ENCODE measurements around the gene TPCN2. TPM values are rescaled to one million over a fixed set of nuclear protein-coding genes. Genes with fewer than 3 reads are reported as not detected.

Gene TPCN2
- total and polyA plus RNA-seq, 4 donors, result 1.5 to 27.9 (median 23.3) TPM

DNA sequence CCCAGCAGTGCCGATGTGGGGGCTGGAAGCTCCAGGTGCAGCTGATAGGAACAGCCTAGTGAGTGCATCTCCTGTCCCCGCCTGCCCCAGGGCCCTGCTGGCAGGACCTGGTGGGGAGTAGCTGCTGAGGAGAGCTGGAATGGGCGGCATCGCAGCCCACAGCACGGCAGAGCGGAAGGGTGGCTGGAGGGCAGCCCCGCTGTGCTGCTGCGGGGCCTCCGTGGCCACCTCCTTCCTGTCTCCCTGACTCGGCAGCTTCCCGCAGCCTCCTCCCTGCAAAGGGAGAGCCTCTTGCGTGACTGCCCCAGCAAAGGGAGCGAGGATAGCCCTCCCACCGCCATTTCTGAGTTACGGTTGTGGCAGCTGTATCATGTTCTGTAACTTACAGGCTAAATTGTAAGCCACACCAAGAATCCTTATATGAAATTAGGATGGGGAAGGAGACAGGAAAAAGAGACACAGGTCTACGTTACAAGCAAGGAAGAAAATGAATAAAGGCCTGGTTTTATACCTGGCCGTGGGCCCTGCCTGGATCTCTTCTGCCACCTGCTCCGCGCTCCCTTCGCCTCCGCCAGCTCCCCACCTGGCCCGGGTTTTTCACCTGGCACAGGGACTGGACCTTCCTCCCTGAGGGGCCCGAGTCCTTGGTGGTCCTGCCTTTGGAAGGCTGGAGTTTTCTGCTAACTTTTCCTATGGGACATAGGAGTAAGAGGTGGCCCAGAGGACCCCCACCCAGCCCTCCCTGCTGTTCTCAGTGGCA is 10.0 kb downstream of the TPCN2 start:
- no peak for DNase-seq
- H3K27ac ChIP-seq (ENCODE audit: low read depth in 1 of 2, low read length in 2 of 2), result no peak overlapping the region
- ATAC-seq (ENCODE audit: low FRiP score), result no peak
- peaks cover 0 to 4% of the 10 kb centered on the region in 2 donors for H3K36me3 ChIP-seq (ENCODE audit: control insufficient read depth in 1 of 2, insufficient read depth in 2 of 2, low read length in 1 of 2)
- no peaks in the 10 kb centered on the region for H3K4me1 ChIP-seq (ENCODE audit: control insufficient read depth in 1 of 2, insufficient read depth in 2 of 2, low read length in 2 of 2)
- intact Hi-C loops (cut with DNase I), result no loop called here
- H3K9me3 ChIP-seq (ENCODE audit: control insufficient read depth, low read length), result no peaks in the 10 kb centered on the region
- no peak overlapping the region for H3K4me3 ChIP-seq (ENCODE audit: low read length in 2 of 2)
- 92 to 94% methylated on average over 23 of the region's 23 CpGs for WGBS, 2 donors
- H3K27me3 ChIP-seq (ENCODE audit: control insufficient read depth in 1 of 2, insufficient read depth in 2 of 2, low read length in 1 of 2), result no peaks in the 10 kb centered on the region

DNA sequence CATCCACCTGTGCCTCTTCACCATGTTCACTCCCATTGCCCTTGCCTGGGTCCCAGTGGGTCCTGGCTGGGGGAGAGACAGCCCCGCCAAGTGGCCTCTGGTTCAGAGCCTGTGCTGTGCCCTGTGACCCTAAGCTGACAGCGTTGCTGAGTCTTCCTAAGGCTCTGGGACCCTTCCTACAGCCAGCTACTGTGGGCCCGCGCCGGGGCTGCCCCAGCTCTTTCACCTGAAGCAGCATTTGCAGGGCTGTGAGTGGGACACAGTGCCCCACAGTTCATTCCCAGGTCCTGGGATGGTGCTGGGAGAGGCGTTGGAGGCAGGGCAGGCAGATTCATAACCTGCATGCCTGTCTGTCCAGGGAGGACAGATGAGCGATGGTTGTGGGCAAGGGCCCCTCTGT is 10.7 kb downstream of the TPCN2 start:
- Histone ChIP-seq H3K36me3 (ENCODE audit: control insufficient read depth in 1 of 2, insufficient read depth in 2 of 2, low read length in 1 of 2) (peaks cover 0 to 4% of the 10 kb centered on the region in 2 donors), H3K9me3 (ENCODE audit: control insufficient read depth, low read length) (no peaks in the 10 kb centered on the region), H3K4me1 (ENCODE audit: control insufficient read depth in 1 of 2, insufficient read depth in 2 of 2, low read length in 2 of 2) (no peaks in the 10 kb centered on the region), H3K27ac (ENCODE audit: low read depth in 1 of 2, low read length in 2 of 2) (no peak overlapping the region), H3K4me3 (ENCODE audit: low read length in 2 of 2) (no peak overlapping the region), H3K27me3 (ENCODE audit: control insufficient read depth in 1 of 2, insufficient read depth in 2 of 2, low read length in 1 of 2) (no peaks in the 10 kb centered on the region)
- intact Hi-C loops (cut with DNase I), result no loop called here
- DNase-seq, result no peak
- WGBS, 2 donors, result 92 to 94% methylated on average over 7 of the region's 7 CpGs
- no peak for ATAC-seq (ENCODE audit: low FRiP score)

DNA sequence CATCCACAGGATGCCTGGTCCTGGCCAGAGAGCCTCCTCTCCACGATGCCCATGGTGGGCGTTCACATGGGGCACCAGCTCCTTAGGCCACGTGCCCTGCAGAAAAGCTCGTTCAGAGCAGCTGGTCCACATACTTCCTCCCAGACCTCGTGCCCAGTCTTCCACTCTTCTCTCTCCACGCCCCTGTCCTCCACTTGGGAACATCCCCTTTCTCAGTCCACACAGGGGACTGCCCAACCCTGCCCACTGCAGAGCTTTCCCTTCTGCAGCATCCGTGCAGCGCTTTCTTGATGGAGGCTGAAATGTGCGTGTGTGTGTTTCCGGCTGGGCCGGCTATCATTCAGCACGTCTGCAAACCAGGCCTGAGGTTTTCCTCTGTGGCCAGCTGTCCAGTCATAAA is 11.3 kb downstream of the TPCN2 start:
- Histone ChIP-seq H3K9me3 (ENCODE audit: control insufficient read depth, low read length) (no peaks in the 10 kb centered on the region), H3K27ac (ENCODE audit: low read depth in 1 of 2, low read length in 2 of 2) (no peak overlapping the region), H3K4me3 (ENCODE audit: low read length in 2 of 2) (no peak overlapping the region), H3K4me1 (ENCODE audit: control insufficient read depth in 1 of 2, insufficient read depth in 2 of 2, low read length in 2 of 2) (no peaks in the 10 kb centered on the region), H3K36me3 (ENCODE audit: control insufficient read depth in 1 of 2, insufficient read depth in 2 of 2, low read length in 1 of 2) (peaks cover 0 to 1% of the 10 kb centered on the region in 2 donors), H3K27me3 (ENCODE audit: control insufficient read depth in 1 of 2, insufficient read depth in 2 of 2, low read length in 1 of 2) (no peaks in the 10 kb centered on the region)
- intact Hi-C loops (cut with DNase I), result no loop called here
- 85 to 86% methylated on average over 12 of the region's 12 CpGs for WGBS, 2 donors
- DNase-seq (no peak), ATAC-seq (ENCODE audit: low FRiP score) (no peak)

DNA sequence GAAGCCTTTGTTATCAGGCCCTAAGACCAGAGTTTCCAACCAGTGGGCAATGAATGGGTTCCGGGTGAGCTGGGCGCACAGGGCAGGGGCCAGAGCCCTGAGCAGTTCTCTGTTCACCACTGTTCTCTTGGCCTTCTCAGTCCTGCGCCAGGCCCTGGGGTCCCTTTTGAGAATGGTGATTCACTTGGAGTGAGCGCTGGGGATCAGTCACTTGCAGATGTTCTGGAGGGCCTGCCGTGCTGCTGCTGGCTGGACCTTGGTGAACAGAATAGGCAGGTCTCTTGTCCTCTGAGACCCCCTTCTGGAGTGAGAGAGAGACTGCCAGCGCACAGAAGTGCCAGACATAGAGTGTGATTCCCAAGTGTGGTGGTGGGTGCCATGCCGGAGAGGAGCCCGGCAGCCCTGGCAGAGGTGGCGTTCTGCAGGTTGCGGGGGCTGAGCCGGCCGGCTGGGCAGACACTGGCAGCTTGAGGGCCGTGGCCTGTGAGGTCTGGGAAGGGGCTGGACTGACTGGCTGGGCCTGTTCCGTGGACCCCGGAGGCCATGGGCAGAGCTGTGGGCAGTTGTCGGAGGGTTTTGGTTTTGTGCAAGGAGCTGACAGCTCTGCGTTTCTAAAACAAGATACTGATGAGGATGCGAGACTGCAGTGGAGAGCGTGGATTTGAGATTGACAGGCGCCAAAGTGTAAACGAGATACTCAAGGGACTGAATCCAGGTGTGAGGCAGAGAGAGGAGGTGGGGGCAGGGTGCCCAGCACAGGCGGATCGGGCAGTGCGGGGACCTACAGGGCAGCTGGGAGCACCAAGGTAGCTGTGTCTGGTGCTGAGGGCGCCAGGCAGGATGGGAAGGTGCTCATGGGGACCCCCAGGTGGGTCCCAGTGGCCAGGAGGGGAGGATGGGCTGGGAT is 12.3 kb downstream of the TPCN2 start:
- DNase-seq, result no peak
- Histone ChIP-seq H3K4me3 (ENCODE audit: low read length in 2 of 2) (no peak overlapping the region), H3K4me1 (ENCODE audit: control insufficient read depth in 1 of 2, insufficient read depth in 2 of 2, low read length in 2 of 2) (no peaks in the 10 kb centered on the region), H3K27ac (ENCODE audit: low read depth in 1 of 2, low read length in 2 of 2) (no peak overlapping the region), H3K27me3 (ENCODE audit: control insufficient read depth in 1 of 2, insufficient read depth in 2 of 2, low read length in 1 of 2) (no peaks in the 10 kb centered on the region), H3K9me3 (ENCODE audit: control insufficient read depth, low read length) (no peaks in the 10 kb centered on the region), H3K36me3 (ENCODE audit: control insufficient read depth in 1 of 2, insufficient read depth in 2 of 2, low read length in 1 of 2) (peaks cover 0 to 1% of the 10 kb centered on the region in 2 donors)
- ATAC-seq (ENCODE audit: low FRiP score), result no peak
- intact Hi-C loops (cut with DNase I), result no loop called here
- WGBS, 2 donors, result 88% methylated on average over 25 of the region's 25 CpGs

DNA sequence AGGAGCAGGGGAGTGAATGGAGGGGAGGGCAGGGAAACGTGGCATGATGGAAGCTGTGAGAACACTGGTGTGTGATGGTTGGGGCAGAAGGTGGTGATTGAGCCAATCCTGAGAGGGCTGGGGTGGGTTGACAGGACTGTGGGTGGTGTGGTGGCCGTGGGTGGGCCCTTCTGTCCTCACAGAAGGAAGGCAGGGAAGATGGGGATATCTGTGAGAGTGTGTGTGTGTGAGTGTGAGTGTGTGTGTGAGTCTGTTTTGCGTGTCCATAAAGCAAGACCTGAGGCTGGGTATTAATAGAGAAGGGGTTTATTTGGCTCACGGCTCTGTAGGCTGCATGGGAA is 13.0 kb downstream of the TPCN2 start:
- H3K9me3 ChIP-seq (ENCODE audit: control insufficient read depth, low read length), result no peaks in the 10 kb centered on the region
- no peaks in the 10 kb centered on the region for H3K27me3 ChIP-seq (ENCODE audit: control insufficient read depth in 1 of 2, insufficient read depth in 2 of 2, low read length in 1 of 2)
- peaks cover 0 to 1% of the 10 kb centered on the region in 2 donors for H3K36me3 ChIP-seq (ENCODE audit: control insufficient read depth in 1 of 2, insufficient read depth in 2 of 2, low read length in 1 of 2)
- DNase-seq (no peak), ATAC-seq (ENCODE audit: low FRiP score) (no peak)
- 68 to 75% methylated on average over 4 of the region's 4 CpGs for WGBS, 2 donors
- no peaks in the 10 kb centered on the region for H3K4me1 ChIP-seq (ENCODE audit: control insufficient read depth in 1 of 2, insufficient read depth in 2 of 2, low read length in 2 of 2)
- intact Hi-C loops (cut with DNase I), result no loop called here
- H3K27ac ChIP-seq (ENCODE audit: low read depth in 1 of 2, low read length in 2 of 2), result no peak overlapping the region
- H3K4me3 ChIP-seq (ENCODE audit: low read length in 2 of 2), result no peak overlapping the region

DNA sequence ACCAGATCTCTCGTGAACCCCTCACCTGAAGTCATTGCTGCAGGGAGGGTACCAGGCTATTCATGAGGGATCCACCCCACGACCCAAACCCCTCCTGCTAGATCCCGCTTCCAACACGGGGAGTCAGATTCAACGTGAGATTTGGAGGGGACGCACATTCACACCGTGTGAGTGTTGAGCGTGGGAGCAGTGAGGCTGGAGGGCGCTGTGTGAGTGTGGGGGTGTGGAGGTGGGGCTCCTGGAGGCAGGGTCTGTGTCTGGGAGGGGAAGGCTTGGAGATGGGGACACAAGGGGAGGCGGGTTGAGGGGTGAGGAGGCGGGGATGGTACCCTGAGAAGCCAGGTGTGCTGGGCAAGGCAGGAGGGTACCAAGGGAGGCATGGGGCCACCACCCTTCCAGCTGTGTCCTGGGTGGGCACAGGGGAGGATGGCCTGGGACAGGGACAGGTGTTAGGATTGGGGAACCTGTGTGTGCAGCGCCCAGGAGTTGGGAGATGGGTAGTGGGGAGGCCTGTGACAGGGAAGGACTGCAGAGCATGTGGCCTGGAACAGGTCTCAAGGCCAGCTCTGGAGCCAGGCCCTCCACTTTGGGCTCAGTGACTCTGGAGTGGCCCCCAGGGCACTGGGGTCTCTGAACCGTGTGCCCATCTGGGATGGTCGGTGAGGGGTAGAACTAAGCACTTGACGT is 13.6 kb downstream of the TPCN2 start:
- Histone ChIP-seq H3K27me3 (ENCODE audit: control insufficient read depth in 1 of 2, insufficient read depth in 2 of 2, low read length in 1 of 2) (no peaks in the 10 kb centered on the region), H3K27ac (ENCODE audit: low read depth in 1 of 2, low read length in 2 of 2) (no peak overlapping the region), H3K36me3 (ENCODE audit: control insufficient read depth in 1 of 2, insufficient read depth in 2 of 2, low read length in 1 of 2) (peaks cover 0 to 1% of the 10 kb centered on the region in 2 donors), H3K4me3 (ENCODE audit: low read length in 2 of 2) (no peak overlapping the region), H3K4me1 (ENCODE audit: control insufficient read depth in 1 of 2, insufficient read depth in 2 of 2, low read length in 2 of 2) (no peaks in the 10 kb centered on the region), H3K9me3 (ENCODE audit: control insufficient read depth, low read length) (no peaks in the 10 kb centered on the region)
- intact Hi-C loops (cut with DNase I), result no loop called here
- DNase-seq, result no peak
- no peak for ATAC-seq (ENCODE audit: low FRiP score)
- WGBS, 2 donors, result 92 to 95% methylated on average over 15 of the region's 15 CpGs

DNA sequence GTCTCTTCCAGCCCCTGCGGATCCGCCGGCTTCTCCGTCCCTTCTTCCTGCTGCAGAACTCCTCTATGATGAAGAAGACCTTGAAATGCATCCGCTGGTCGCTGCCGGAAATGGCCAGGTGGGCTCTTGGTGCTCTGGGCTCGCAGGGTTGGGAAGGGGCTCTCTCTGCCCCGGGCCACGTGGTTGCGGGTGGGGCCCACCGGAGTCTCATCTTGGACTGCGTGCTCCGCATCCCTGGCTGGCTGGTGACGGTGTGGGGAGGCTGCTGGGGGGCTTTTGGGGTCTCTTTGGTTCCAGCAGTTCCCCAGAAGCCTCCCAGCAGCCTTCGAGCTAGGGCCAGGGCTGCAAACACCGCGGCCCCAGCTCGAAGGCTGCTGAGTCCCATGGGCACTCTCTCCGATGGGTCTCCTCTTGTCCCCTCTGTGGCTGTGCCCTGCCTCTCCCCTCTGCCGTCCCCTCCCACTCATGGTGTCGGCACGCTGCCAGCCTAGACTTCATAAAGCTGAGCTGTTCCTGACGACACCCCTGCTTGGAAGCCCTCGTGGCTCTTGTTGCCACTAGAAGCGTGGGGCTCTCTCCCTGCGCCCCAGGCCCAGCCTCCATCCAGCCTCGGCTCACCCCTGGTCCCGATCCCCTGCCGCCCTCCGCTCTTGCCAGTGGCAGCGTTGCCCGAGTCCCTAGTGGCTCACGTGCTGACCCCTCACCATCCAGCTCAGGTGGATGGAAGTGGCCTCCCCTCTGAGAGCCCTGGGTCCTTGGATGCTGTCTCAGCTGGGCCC is 14.3 kb downstream of the TPCN2 start:
- DNase-seq, result no peak
- WGBS, 2 donors, result 87 to 88% methylated on average over 34 of the region's 34 CpGs
- H3K9me3 ChIP-seq (ENCODE audit: control insufficient read depth, low read length), result no peaks in the 10 kb centered on the region
- no peak for ATAC-seq (ENCODE audit: low FRiP score)
- no peaks in the 10 kb centered on the region for H3K27me3 ChIP-seq (ENCODE audit: control insufficient read depth in 1 of 2, insufficient read depth in 2 of 2, low read length in 1 of 2)
- no peak overlapping the region for H3K4me3 ChIP-seq (ENCODE audit: low read length in 2 of 2)
- H3K27ac ChIP-seq (ENCODE audit: low read depth in 1 of 2, low read length in 2 of 2), result no peak overlapping the region
- no peaks in the 10 kb centered on the region for H3K4me1 ChIP-seq (ENCODE audit: control insufficient read depth in 1 of 2, insufficient read depth in 2 of 2, low read length in 2 of 2)
- intact Hi-C loops (cut with DNase I), result no loop called here
- peaks cover 0 to 1% of the 10 kb centered on the region in 2 donors for H3K36me3 ChIP-seq (ENCODE audit: control insufficient read depth in 1 of 2, insufficient read depth in 2 of 2, low read length in 1 of 2)

DNA sequence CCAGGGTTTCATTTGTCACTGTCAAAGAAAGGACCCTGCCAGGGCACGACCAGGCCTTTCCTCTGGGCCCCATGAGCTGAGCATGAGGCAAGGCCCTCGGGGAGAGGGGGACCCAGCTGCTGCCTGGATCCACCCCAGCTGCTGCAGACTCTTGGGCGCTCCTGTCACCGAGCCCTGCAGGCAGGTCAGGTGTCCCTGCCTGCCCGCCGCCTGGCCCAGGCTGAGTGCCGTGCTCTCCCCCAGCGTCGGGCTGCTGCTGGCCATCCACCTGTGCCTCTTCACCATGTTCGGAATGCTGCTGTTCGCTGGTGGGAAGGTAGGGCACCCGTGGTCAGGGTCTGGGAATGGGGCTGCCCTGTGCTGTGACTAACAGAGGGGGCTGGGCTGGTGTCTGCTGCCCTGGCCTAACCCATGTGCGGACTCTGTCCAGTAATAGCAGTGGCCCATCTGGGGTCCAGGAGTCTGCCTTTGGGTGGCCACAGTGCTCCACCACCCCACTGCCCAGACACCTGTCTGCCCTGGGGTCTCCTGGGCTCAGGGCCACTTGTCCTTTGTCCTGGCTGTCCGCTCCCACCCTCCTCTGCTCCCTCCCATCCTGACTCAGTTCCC is 15.0 kb downstream of the TPCN2 start:
- Histone ChIP-seq H3K4me1 (ENCODE audit: control insufficient read depth in 1 of 2, insufficient read depth in 2 of 2, low read length in 2 of 2) (no peaks in the 10 kb centered on the region), H3K36me3 (ENCODE audit: control insufficient read depth in 1 of 2, insufficient read depth in 2 of 2, low read length in 1 of 2) (peaks cover 0 to 1% of the 10 kb centered on the region in 2 donors), H3K27ac (ENCODE audit: low read depth in 1 of 2, low read length in 2 of 2) (no peak overlapping the region), H3K4me3 (ENCODE audit: low read length in 2 of 2) (no peak overlapping the region), H3K27me3 (ENCODE audit: control insufficient read depth in 1 of 2, insufficient read depth in 2 of 2, low read length in 1 of 2) (no peaks in the 10 kb centered on the region), H3K9me3 (ENCODE audit: control insufficient read depth, low read length) (no peaks in the 10 kb centered on the region)
- ATAC-seq (ENCODE audit: low FRiP score), result no peak
- no peak for DNase-seq
- WGBS, 2 donors, result 85 to 88% methylated on average over 14 of the region's 14 CpGs
- intact Hi-C loops (cut with DNase I), result no loop called here

Data from aorta (tissue), 5 donors.